Fibroblast of mammary gland (primary cell): Measurements from ENCODE around the gene AARS2.

ENCODE experiments used
- DNase-seq: peaks from one replicate; pipeline ENCODE4 v3.0.0-alpha.2; 2010; ENCODE audit warnings: low read depth
- H3K4me3 ChIP-seq: 2 replicates; pipeline ENCODE4 v1.5.1; 2011; ENCODE audit warnings: low read depth, mild to moderate bottlenecking, low read length, moderate library complexity; ENCODE audit not compliant: control insufficient read depth
- CTCF ChIP-seq: conservative IDR thresholded peaks from 2 replicates; pipeline ENCODE4 v1.5.1; 2011; ENCODE audit warnings: low read depth, low read length, inconsistent platforms; ENCODE audit not compliant: control insufficient read depth, insufficient read depth

Gene AARS2

GRCh38 chr6:44339763-44340625, 26.8 kb upstream of the AARS2 start:
- H3K4me3 ChIP-seq = no peak overlapping the region
- DNase-seq = peak; percentile 68
- no peak for TF ChIP-seq CTCF

GRCh38 chr6:44339301-44339700, 26.2 kb upstream of the AARS2 start:
- DNase-seq = no peak
- TF ChIP-seq CTCF = no peak

GRCh38 chr6:44338228-44339122, 25.3 kb upstream of the AARS2 start:
- H3K4me3 ChIP-seq = no peak overlapping the region
- peak; percentile 63 for DNase-seq
- peak; percentile 80 for TF ChIP-seq CTCF

More at GRCh38 chr6:44339301-44339700, 26.2 kb upstream of the AARS2 start:
- H3K4me3 ChIP-seq = no peak overlapping the region

GRCh38 chr6:44335631-44336030, 22.5 kb upstream of the AARS2 start:
- no peak for DNase-seq
- no peak for TF ChIP-seq CTCF
- no peak overlapping the region for H3K4me3 ChIP-seq

GRCh38 chr6:44333942-44334341, 20.8 kb upstream of the AARS2 start:
- no peak overlapping the region for H3K4me3 ChIP-seq
- no peak for TF ChIP-seq CTCF
- peak; percentile 18 for DNase-seq

GRCh38 chr6:44333273-44333919, 20.2 kb upstream of the AARS2 start:
- no peak for DNase-seq
- TF ChIP-seq CTCF = no peak
- no peak overlapping the region for H3K4me3 ChIP-seq
